ENCODE data around the gene C1QB. TPM values are rescaled to one million over a fixed set of nuclear protein-coding genes. Genes with fewer than 3 reads are reported as not detected.

C1QB gene
- total RNA-seq, 2 experiments from 2014 or later: not detected

DNA sequence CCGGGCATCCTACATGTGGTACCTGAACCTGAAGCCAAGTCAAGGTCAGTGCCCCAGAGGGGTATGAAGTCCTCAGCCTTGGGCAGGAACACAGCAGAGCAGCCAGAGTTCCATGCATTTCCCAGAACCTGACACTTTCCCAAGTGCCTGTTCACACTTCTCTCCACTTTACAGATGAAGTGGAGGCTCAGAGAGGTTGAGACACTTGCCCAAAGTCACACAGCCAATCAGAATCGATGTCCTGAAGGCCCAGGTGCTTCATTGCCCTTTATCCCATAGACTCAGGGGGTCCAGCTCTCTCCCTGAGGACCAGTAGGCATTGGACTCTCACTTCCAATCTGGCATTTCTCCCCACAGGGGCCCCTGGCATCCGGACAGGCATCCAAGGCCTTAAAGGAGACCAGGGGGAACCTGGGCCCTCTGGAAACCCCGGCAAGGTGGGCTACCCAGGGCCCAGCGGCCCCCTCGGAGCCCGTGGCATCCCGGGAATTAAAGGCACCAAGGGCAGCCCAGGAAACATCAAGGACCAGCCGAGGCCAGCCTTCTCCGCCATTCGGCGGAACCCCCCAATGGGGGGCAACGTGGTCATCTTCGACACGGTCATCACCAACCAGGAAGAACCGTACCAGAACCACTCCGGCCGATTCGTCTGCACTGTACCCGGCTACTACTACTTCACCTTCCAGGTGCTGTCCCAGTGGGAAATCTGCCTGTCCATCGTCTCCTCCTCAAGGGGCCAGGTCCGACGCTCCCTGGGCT, 14.4 kb upstream of the C1QB start:
- ChIA-PET CTCF (no interaction called here), POLR2A (no interaction called here)
- H3K4me3 Mint-ChIP-seq: no peak overlapping the region
- H3K36me3 Mint-ChIP-seq (ENCODE audit: low read depth): no peaks in the 10 kb centered on the region
- H3K9me3 Mint-ChIP-seq: no peaks in the 10 kb centered on the region
- no peak overlapping the region for H3K27ac Mint-ChIP-seq
- DNase-seq: no peak
- H3K27me3 Mint-ChIP-seq: peaks cover 3% of the 10 kb centered on the region
- H3K4me1 Mint-ChIP-seq: no peaks in the 10 kb centered on the region

DNA sequence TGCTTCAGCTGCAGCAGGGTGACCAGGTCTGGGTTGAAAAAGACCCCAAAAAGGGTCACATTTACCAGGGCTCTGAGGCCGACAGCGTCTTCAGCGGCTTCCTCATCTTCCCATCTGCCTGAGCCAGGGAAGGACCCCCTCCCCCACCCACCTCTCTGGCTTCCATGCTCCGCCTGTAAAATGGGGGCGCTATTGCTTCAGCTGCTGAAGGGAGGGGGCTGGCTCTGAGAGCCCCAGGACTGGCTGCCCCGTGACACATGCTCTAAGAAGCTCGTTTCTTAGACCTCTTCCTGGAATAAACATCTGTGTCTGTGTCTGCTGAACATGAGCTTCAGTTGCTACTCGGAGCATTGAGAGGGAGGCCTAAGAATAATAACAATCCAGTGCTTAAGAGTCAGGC, 13.8 kb upstream of the C1QB start:
- CTCF ChIA-PET: no interaction called here
- no peak overlapping the region for H3K4me3 Mint-ChIP-seq
- POLR2A ChIA-PET: no interaction called here

DNA sequence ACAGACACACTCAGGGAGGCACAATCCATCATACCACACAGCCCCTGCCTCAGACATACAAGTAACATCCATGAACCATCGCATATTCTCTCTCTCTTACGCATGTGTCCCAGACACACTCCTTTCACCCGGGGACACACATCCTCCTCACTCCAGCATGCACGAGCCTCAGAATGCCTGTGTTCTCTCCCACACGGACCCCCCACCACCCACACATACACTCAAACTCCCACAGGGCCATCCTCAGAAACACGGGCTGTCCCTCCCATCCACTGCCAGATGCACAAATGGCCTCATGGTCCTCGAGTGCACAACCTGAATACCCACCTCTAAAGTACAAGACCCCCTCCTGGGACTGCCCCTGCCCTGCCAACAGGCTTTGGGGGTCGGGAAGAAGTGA, 11.8 kb upstream of the C1QB start:
- ChIA-PET POLR2A (no interaction called here), CTCF (interaction anchor here (0.8 kb wide), 1 partner anchor 220 kb away, joined by 3 read pairs; no protein-coding TSS in a partner anchor)
- Mint-ChIP-seq H3K4me1 (no peaks in the 10 kb centered on the region), H3K9me3 (no peaks in the 10 kb centered on the region), H3K27me3 (peaks cover under 1% of the 10 kb centered on the region), H3K27ac (no peak overlapping the region), H3K36me3 (ENCODE audit: low read depth) (no peaks in the 10 kb centered on the region), H3K4me3 (no peak overlapping the region)
- no peak for DNase-seq

More for the DNA sequence above, 13.8 kb upstream of the C1QB start:
- H3K27me3 Mint-ChIP-seq: peaks cover 3% of the 10 kb centered on the region
- no peaks in the 10 kb centered on the region for H3K36me3 Mint-ChIP-seq (ENCODE audit: low read depth)
- H3K4me1 Mint-ChIP-seq: no peaks in the 10 kb centered on the region
- DNase-seq: no peak
- no peaks in the 10 kb centered on the region for H3K9me3 Mint-ChIP-seq
- H3K27ac Mint-ChIP-seq: no peak overlapping the region

DNA sequence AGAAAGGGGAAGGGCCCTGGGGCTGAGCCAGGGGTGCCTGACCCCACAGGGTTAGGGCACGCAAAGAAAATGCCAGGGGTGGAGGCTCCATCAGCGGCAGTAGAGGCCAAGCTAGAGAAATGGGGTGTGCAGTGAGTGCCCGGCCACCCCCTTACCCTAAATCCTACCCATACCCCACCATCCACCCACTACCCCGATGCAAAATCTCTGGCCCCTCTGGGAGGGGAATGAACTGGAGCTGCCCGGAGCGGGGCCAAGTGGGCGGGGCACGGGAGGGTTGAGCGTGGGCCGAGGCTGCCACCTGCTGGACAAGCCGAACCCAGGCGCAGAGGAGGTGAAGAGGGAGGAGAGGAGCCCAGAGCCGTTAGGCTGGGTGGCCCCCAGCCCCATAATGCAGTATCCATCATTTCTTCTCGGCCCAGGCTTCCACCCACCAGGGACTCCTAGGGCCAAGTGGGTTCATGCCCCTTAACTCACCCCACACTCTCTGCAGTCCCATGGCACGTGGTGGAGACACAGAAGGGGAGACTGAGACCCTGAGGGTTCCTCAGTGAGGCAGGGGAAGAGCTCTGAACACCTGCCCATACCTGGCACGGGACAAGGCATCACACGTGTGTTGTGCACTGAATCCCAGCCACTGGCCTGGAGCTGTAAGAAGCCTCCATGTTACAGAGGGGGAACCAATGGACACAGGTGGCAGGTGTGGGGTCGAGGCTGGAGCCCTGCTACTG, 11.0 kb upstream of the C1QB start:
- Mint-ChIP-seq H3K4me1 (no peaks in the 10 kb centered on the region), H3K4me3 (no peak overlapping the region), H3K27me3 (no peaks in the 10 kb centered on the region), H3K27ac (no peak overlapping the region), H3K9me3 (no peaks in the 10 kb centered on the region), H3K36me3 (ENCODE audit: low read depth) (no peaks in the 10 kb centered on the region)
- ChIA-PET POLR2A (no interaction called here), CTCF (interaction anchor here (0.8 kb wide), 1 partner anchor 221 kb away, joined by 3 read pairs; no protein-coding TSS in a partner anchor)
- DNase-seq: peak; percentile 72

DNA sequence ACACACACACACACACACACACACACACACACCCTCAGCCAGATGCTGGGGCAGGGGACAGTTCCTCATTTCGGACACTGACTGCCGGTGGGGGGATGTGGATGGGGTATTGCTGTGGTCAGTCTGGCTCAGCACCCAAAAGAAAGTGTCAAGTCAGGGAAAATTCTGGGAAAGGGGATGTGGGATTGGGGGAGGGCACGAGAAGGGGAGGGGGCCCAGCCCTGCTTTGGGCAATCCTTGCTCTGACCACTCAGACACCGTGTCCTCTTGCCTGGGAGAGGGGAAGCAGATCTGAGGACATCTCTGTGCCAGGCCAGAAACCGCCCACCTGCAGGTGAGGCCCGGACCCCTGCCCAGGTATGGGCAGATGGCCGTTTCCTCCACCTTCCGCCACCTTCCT, 9.7 kb upstream of the C1QB start, which contains the start of gene C1QC:
Gene C1QC (plus strand): TSS at position 253 of the 400 bp plus-strand sequence. CDS start 391 bp downstream, outside the sequence.
- Mint-ChIP-seq H3K9me3 (no peaks in the 10 kb centered on the region), H3K4me1 (no peaks in the 10 kb centered on the region), H3K27me3 (no peaks in the 10 kb centered on the region), H3K4me3 (no peak within 1 kb of the TSS), H3K27ac (no peak within 1 kb of the TSS), H3K36me3 (ENCODE audit: low read depth) (no peaks in the 10 kb centered on the region)
- ChIA-PET CTCF (no interaction called here), POLR2A (no interaction called here)
- no peak for DNase-seq

DNA sequence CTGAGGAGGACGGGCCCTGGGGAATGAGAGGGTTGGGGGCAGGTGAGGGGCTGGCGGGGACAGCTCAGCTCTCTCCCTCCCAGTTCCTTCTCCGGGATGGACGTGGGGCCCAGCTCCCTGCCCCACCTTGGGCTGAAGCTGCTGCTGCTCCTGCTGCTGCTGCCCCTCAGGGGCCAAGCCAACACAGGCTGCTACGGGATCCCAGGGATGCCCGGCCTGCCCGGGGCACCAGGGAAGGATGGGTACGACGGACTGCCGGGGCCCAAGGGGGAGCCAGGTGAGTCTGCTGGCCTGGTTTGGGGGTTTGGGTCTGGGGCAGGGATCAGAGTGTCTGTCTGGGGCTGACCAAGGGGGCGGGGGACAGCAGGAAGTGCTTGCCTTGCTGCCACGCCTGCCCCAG, 9.1 kb upstream of the C1QB start:
- no peaks in the 10 kb centered on the region for H3K4me1 Mint-ChIP-seq
- H3K4me3 Mint-ChIP-seq: no peak overlapping the region
- H3K9me3 Mint-ChIP-seq: no peaks in the 10 kb centered on the region
- ChIA-PET POLR2A (no interaction called here), CTCF (no interaction called here)
- H3K27ac Mint-ChIP-seq: no peak overlapping the region
- DNase-seq: no peak
- H3K36me3 Mint-ChIP-seq (ENCODE audit: low read depth): no peaks in the 10 kb centered on the region
- H3K27me3 Mint-ChIP-seq: no peaks in the 10 kb centered on the region

DNA sequence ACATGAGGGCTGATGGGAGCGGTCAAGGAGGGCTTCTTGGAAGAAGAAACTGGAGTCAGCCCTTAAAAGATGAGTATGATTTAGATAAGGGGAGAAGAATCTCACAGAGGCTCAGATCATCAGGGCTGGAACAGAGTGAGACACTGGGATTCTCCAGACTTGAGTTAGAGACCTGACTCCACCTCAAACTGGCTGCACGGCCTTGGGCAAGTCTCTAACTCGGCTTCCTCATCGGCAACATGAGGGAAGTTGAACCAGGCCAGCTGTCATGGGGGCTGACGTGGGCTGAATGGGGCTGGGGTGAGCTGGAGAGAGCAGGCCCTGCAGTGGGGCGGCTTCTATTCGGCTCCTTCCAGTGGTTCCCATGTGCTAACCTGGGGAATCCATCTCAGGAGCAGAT, 7.1 kb upstream of the C1QB start:
- no peak for DNase-seq
- H3K9me3 Mint-ChIP-seq: no peaks in the 10 kb centered on the region
- H3K27me3 Mint-ChIP-seq: no peaks in the 10 kb centered on the region
- ChIA-PET POLR2A (no interaction called here), CTCF (interaction anchor here (1.0 to 1.1 kb wide), 2 partner anchors 8 to 505 kb away, joined by 3 to 4 read pairs; no protein-coding TSS in a partner anchor)
- no peak overlapping the region for H3K4me3 Mint-ChIP-seq
- no peaks in the 10 kb centered on the region for H3K36me3 Mint-ChIP-seq (ENCODE audit: low read depth)
- H3K4me1 Mint-ChIP-seq: no peaks in the 10 kb centered on the region
- no peak overlapping the region for H3K27ac Mint-ChIP-seq

DNA sequence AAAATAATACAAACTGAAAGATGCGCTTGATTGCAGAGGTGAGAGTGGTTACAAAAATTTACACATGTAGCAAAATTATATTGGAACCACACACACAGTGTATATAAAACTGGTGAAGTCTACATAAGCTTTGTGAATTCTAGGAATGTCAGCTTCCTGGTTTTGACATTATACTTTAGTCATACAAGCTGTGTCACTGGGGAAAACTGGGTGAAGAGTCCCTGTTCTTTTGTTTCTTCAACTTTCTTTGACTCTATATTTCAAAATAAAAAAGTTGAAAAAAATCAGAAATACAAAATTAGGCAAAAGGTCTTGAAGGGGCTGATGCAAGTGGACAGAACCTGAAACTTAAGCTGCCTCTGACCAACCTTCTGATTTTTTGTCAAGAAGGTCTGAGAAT, 6.7 kb upstream of the C1QB start:
- no peak overlapping the region for H3K4me3 Mint-ChIP-seq
- no peaks in the 10 kb centered on the region for H3K27me3 Mint-ChIP-seq
- ChIA-PET CTCF (no interaction called here), POLR2A (interaction anchor here (0.5 kb wide), 1 partner anchor 340 kb away, joined by 5 read pairs; no protein-coding TSS in a partner anchor)
- H3K27ac Mint-ChIP-seq: no peak overlapping the region
- no peak for DNase-seq
- H3K9me3 Mint-ChIP-seq: no peaks in the 10 kb centered on the region
- H3K4me1 Mint-ChIP-seq: no peaks in the 10 kb centered on the region
- no peaks in the 10 kb centered on the region for H3K36me3 Mint-ChIP-seq (ENCODE audit: low read depth)

DNA sequence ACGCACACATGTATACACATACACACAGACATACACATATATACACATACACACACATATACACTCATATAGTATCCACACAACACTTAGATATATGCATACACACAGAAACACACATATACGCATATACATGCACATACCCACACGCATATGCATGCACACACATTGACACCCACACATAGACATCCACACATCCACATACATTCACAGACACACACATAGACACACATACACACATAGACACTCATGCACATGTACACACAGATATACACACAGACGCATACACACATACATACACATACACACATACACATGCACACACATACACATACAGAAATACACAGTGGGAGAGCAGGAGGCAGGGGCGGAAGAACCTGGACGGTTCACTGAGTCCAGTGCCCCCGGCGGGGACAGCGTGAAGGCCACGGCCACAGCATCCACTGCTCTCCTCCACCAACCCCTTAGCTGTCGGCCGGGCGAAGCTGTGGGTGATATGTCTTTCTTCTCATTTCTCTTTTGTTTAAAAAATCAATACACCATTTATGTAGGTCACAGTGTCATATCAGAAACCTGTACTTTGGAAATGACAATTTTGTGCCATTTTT, 2.8 kb upstream of the C1QB start:
- H3K9me3 Mint-ChIP-seq: no peaks in the 10 kb centered on the region
- no peaks in the 10 kb centered on the region for H3K4me1 Mint-ChIP-seq
- H3K36me3 Mint-ChIP-seq (ENCODE audit: low read depth): no peaks in the 10 kb centered on the region
- H3K27me3 Mint-ChIP-seq: no peaks in the 10 kb centered on the region
- DNase-seq: no peak
- CTCF ChIA-PET: no interaction called here
- POLR2A ChIA-PET: no interaction called here
- H3K4me3 Mint-ChIP-seq: no peak overlapping the region
- H3K27ac Mint-ChIP-seq: no peak overlapping the region

DNA sequence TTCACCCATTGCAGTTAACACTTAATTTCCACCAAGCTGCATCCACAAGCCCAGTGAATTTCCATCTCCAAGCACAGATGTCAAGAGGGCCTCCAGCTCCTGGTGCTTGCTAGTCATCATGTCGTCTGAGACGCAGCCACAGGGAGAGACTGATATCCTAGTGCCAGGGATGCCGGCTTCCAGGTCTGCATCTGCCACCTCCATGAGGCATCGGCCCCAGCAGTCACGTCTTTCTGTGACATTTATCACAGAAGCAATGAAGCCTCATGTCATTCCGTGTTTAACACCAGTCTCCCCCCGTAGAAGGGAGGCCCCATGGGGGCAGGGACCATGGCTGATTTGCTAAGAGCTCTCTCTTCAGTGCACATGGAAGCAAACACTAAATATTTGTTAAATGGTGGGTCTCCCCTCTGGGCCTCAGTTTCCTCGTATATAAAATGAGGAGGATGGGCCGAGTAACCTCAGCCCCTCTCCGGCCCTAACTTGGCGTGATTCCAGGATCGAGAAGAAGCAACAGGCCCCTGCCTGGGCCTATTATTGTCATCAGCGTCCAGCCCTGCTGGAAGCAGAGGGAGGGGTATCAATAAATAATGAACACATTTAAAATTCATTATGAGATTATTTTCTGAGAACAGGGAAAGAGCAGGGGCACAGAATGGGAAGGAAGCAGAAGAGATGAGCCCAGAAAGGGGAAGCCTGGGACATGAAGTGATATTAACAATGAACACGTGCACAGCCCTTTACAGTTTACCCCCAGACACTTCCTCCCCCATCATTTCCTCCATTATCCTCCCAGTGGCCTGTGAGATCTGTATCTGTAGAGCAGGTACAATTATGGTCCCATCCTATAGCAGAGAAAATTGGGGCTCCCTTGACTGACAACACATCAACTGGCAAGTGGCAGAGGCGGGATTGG, 837 bp upstream of the C1QB start:
- Mint-ChIP-seq H3K27me3 (peaks cover 2% of the 10 kb centered on the region), H3K36me3 (ENCODE audit: low read depth) (no peaks in the 10 kb centered on the region), H3K27ac (no peak overlapping the region), H3K4me3 (no peak overlapping the region), H3K4me1 (no peaks in the 10 kb centered on the region), H3K9me3 (no peaks in the 10 kb centered on the region)
- CTCF ChIA-PET: interaction anchor here (1.2 kb wide), 1 partner anchor 236 kb away, joined by 3 read pairs; no protein-coding TSS in a partner anchor
- DNase-seq: no peak
- POLR2A ChIA-PET: no interaction called here

DNA sequence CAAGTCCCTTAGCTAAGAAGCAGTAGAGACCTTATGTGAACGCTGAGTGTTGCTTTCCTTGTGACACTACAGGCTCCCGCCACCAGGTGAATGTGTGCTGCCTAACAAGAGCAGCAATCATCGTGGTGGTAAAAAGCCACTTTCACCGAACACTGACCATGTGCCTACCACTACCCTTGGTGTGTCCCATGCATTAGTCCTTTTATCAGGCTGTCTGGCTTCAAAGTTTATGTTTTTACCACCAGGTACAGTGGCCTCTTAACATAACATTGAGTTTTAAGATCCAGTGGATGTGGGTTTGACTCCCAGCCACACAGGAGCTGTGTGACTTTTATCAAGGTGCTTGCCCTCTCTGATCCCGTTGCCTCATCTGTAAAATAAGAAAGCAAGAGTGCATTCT, 1.7 kb downstream of the C1QB start:
- Mint-ChIP-seq H3K4me3 (no peak overlapping the region), H3K27me3 (peaks cover 2% of the 10 kb centered on the region), H3K4me1 (no peaks in the 10 kb centered on the region), H3K27ac (no peak overlapping the region), H3K36me3 (ENCODE audit: low read depth) (no peaks in the 10 kb centered on the region), H3K9me3 (no peaks in the 10 kb centered on the region)
- ChIA-PET POLR2A (no interaction called here), CTCF (interaction anchor here (1.2 kb wide), 1 partner anchor 9 kb away, joined by 4 read pairs; no protein-coding TSS in a partner anchor)
- DNase-seq: no peak

DNA sequence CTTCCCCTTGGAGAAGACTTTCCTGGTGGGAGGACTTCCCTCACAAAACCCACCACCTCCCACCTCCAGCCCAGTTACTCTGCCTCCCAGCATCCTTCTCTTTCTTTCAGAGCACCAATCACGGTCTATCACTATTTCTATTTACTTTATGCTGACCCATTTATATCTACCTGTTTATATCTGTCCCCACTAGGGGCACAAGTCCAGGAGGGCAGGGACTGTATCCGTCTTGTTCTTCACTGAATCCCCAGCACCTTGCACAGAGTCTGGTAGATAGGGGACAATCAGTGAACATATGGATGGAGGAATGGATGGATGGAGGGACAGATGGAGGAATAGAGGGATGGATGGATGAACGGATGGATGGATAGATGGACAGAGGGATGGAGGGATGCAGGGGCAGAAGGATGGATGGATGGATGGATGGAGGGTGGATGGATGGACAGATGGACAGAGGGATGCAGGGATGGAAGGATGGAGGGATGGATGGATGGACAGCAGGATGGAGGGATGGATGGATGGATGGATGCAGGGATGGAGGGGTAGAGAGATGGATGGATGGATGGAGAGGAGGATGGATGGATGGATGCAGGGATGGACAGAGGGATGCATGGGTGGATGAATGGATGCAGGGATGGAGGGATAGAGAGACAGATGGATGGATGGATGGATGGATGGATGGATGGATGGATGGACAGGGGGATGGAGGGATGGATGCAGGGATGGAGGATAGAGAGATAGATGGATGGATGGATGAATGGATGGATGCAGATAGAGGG, 5.5 kb downstream of the C1QB start:
- H3K4me1 Mint-ChIP-seq: no peaks in the 10 kb centered on the region
- POLR2A ChIA-PET: no interaction called here
- H3K4me3 Mint-ChIP-seq: no peak overlapping the region
- no peaks in the 10 kb centered on the region for H3K9me3 Mint-ChIP-seq
- peaks cover 2% of the 10 kb centered on the region for H3K27me3 Mint-ChIP-seq
- H3K36me3 Mint-ChIP-seq (ENCODE audit: low read depth): no peaks in the 10 kb centered on the region
- DNase-seq: no peak
- CTCF ChIA-PET: no interaction called here
- no peak overlapping the region for H3K27ac Mint-ChIP-seq
